HepG2 (cell line): ENCODE data around the gene DLX6.

Experiments used
- MEIS2 ChIP-seq: sonication (generic); formaldehyde crosslinking; IDR thresholded peaks from 2 replicates; pipeline ENCODE4 v1.9.0; 2021; ENCODE audit warnings: mild to moderate bottlenecking, missing genetic modification reagents
- NFE2L1 ChIP-seq: sonication (generic); formaldehyde crosslinking; IDR thresholded peaks from 2 replicates; pipeline ENCODE4 v1.4.0; 2020; ENCODE audit warnings: missing genetic modification reagents, mild to moderate bottlenecking, borderline replicate concordance
- ZBTB1 ChIP-seq: sonication (generic); formaldehyde crosslinking; IDR thresholded peaks from 2 replicates; pipeline ENCODE4 v1.4.0; 2020; ENCODE audit warnings: missing genetic modification reagents, borderline replicate concordance
- ZNF432 ChIP-seq: sonication (generic); formaldehyde crosslinking; IDR thresholded peaks from 2 replicates; pipeline ENCODE4 v1.5.0; 2020; ENCODE audit warnings: missing genetic modification reagents, mild to moderate bottlenecking, borderline replicate concordance
- ZNF556 ChIP-seq: sonication (generic); formaldehyde crosslinking; IDR thresholded peaks from 2 replicates; pipeline ENCODE4 v1.4.0; 2020; ENCODE audit warnings: mild to moderate bottlenecking, missing genetic modification reagents, borderline replicate concordance
- TF ChIP-seq, protein P1 (sequence below): IDR thresholded peaks from 2 replicates; pipeline ENCODE4 v1.6.1; 2016; ENCODE audit warnings: low read depth
- TF ChIP-seq, protein P2 (sequence below): sonication (generic); formaldehyde crosslinking; IDR thresholded peaks from 2 replicates; pipeline ENCODE4 v1.5.0; 2020; ENCODE audit warnings: mild to moderate bottlenecking, missing genetic modification reagents, moderate library complexity
- TF ChIP-seq, protein P3 (sequence below), 2 experiments: sonication (generic) in 1 of 2; formaldehyde crosslinking in 1 of 2; IDR thresholded peaks; 2 replicates each; pipeline versions ENCODE4 v1.4.0 to v1.6.1; 2018 to 2020; ENCODE audit warnings: missing genetic modification reagents in 2 of 2, borderline replicate concordance in 1 of 2, low read depth in 1 of 2, mild to moderate bottlenecking in 1 of 2, missing biosample characterization in 1 of 2

DNA sequence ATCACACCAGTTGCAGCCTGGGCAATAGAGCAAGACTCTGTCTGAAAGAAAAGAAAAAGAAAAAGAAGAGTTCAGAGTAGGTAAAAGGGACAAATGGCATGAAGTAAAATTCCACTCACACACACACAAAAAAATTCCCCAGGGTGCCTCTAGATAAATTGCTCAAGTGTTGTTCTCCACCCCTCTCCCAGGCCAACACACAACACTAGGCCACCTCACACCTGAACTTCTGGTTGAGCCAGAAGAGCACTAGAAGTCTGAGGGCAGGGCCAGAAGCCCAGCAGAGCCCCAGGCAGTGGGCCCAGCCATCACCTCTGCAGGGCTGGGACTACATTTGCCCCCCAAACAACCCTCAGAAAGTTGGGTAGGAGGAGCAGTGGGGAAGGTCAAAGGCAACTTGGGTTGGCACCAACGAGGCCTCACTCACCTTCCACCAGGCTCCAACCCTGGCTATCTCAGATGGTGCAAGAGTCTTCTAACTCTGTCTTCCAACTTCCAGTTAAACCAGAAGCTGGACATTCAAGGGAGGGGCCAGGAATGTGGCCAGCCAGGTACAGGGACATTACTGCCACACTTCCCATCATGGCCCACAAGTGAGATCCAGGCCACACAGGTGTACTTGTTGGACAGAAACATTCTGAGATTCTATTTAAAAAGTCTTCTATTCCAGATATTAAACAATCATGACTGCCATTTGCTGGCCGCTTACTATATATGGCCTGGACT is 25.6 kb upstream of the DLX6 start:
- TF ChIP-seq ZNF556 (CRISPR knock-in tag) (no peak), MEIS2 (no peak), ZNF432 (CRISPR knock-in tag) (no peak), ZBTB1 (CRISPR knock-in tag) (no peak), NFE2L1 (CRISPR knock-in tag) (no peak)
- TF ChIP-seq, protein P1, sequence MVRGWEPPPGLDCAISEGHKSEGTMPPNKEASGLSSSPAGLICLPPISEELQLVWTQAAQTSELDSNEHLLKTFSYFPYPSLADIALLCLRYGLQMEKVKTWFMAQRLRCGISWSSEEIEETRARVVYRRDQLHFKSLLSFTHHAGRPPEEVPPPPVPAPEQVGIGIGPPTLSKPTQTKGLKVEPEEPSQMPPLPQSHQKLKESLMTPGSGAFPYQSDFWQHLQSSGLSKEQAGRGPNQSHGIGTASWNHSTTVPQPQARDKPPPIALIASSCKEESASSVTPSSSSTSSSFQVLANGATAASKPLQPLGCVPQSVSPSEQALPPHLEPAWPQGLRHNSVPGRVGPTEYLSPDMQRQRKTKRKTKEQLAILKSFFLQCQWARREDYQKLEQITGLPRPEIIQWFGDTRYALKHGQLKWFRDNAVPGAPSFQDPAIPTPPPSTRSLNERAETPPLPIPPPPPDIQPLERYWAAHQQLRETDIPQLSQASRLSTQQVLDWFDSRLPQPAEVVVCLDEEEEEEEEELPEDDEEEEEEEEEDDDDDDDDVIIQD (CRISPR knock-in tag), result no peak
- TF ChIP-seq, protein P2, sequence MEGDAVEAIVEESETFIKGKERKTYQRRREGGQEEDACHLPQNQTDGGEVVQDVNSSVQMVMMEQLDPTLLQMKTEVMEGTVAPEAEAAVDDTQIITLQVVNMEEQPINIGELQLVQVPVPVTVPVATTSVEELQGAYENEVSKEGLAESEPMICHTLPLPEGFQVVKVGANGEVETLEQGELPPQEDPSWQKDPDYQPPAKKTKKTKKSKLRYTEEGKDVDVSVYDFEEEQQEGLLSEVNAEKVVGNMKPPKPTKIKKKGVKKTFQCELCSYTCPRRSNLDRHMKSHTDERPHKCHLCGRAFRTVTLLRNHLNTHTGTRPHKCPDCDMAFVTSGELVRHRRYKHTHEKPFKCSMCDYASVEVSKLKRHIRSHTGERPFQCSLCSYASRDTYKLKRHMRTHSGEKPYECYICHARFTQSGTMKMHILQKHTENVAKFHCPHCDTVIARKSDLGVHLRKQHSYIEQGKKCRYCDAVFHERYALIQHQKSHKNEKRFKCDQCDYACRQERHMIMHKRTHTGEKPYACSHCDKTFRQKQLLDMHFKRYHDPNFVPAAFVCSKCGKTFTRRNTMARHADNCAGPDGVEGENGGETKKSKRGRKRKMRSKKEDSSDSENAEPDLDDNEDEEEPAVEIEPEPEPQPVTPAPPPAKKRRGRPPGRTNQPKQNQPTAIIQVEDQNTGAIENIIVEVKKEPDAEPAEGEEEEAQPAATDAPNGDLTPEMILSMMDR (CRISPR knock-in tag), result no peak
- TF ChIP-seq, protein P3, sequence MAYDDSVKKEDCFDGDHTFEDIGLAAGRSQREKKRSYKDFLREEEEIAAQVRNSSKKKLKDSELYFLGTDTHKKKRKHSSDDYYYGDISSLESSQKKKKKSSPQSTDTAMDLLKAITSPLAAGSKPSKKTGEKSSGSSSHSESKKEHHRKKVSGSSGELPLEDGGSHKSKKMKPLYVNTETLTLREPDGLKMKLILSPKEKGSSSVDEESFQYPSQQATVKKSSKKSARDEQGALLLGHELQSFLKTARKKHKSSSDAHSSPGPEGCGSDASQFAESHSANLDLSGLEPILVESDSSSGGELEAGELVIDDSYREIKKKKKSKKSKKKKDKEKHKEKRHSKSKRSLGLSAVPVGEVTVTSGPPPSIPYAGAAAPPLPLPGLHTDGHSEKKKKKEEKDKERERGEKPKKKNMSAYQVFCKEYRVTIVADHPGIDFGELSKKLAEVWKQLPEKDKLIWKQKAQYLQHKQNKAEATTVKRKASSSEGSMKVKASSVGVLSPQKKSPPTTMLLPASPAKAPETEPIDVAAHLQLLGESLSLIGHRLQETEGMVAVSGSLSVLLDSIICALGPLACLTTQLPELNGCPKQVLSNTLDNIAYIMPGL (CRISPR knock-in tag; IDR thresholded peaks at IDR 0.05; ENCODE audit: borderline replicate concordance in 1 of 2, low read depth in 1 of 2), result no peak
